DMS79 treated with DMSO at 0.1 percent for 48 hours (cell line): ENCODE results near the gene SUSD5.
A peak's percentile ranks its signal among the peaks of the same experiment; 100 is the strongest.
"Not testable (repeated sequence)": the region's sequence is repeated elsewhere in the genome, so short reads cannot be mapped to it uniquely, and the experiment has no call there.

Experiments
- DNase-seq: peaks from one replicate; lab custom pipeline; 2025; lab: John Stamatoyannopoulos, UW

SUSD5 gene

GRCh38 chr3:33152363-33153360, 65.9 kb downstream of the SUSD5 start:
- no peak for DNase-seq

DNA sequence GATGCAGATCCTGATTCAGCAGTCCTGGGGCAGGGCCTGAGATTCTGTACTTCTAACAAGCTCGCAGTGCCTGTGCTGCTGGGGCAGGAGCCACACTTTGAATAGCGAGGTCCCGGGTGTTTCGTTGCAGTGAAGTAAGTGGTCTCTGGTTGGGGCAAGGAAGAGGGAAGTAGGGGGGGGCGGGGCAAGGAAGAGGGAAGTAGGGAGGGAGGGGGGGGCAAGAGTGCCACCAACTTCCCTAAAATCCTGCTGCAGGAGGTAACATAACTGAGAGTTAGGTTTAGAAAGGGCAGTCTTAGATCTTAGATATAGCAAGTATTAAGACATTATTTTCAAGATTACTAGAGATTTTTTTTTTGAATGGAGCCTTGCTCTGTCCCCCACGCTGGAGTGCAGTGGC, 69.3 kb downstream of the SUSD5 start:
- no peak for DNase-seq

- peak; percentile 45 for DNase-seq
These were observed 71.7 kb downstream of the SUSD5 start for GRCh38 chr3:33146791-33147445.

DNA sequence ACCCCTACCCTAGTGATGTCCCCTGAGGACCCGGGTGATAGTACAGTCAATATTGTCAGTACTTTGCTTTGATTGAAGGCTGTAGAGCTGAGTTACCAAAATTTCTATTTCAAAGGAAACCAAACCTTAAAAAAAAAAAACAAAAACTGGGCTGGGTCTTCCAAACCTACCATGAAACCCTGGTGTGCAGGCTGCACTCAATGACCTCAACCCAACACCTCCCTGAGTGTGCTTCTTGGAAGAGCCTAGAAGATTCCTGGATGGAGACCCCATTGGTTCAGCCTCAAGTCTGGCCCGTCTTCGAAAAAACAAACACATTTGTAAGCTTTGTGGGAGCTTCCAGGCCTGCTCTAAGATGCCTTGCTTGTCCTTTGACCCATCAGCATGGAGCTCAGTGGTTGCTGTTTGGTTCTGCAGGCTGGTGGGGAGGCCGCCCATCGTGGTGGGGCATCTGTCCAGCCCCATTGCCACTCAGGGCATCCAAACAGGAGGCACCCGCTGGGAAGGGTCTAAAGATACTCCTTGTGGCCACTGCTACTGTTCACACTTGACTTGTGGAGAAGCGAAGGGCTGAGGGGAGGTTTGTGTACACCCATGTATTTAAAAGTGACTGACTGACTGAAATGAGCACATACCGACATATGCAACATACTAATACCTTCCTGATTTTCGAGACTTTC, 72.6 kb downstream of the SUSD5 start:
- DNase-seq: no peak

- no peak for DNase-seq
These were observed 73.2 kb downstream of the SUSD5 start for GRCh38 chr3:33145221-33145900.

DNA sequence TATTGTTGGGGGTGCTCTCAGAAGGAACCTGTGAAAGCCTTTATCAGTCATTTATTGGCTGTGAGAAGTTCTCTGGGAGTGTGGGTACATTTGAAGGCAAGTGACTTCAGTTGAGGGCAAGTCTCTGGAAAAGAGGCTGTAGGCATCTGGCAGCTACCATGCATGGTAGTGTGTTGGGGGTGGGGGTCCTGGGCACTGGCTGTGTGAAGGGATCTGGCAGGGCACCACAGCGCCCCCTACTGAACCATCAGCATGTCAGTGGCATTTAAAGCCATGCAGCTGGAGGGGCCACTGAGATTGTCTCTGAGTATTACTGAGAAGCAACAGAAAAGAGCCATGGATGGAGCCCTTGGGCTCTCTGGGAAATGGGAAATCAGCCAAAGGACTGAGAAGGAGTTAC, 74.2 kb downstream of the SUSD5 start:
- DNase-seq: no peak

GRCh38 chr3:33141006-33141405, 77.6 kb downstream of the SUSD5 start:
- no peak for DNase-seq

GRCh38 chr3:33139996-33140395, 78.6 kb downstream of the SUSD5 start:
- no peak for DNase-seq

GRCh38 chr3:33139006-33139623, 79.5 kb downstream of the SUSD5 start:
- not testable (repeated sequence) for DNase-seq

GRCh38 chr3:33137691-33138090, 80.9 kb downstream of the SUSD5 start:
- no peak for DNase-seq

- no peak for DNase-seq
These were observed 84.5 kb downstream of the SUSD5 start for GRCh38 chr3:33134026-33134625.

GRCh38 chr3:33132019-33132360, 86.6 kb downstream of the SUSD5 start:
- DNase-seq: no peak

GRCh38 chr3:33131331-33132018, 87.1 kb downstream of the SUSD5 start:
- DNase-seq: peak; percentile 21

GRCh38 chr3:33130144-33130543, 88.5 kb downstream of the SUSD5 start:
- no peak for DNase-seq

DNA sequence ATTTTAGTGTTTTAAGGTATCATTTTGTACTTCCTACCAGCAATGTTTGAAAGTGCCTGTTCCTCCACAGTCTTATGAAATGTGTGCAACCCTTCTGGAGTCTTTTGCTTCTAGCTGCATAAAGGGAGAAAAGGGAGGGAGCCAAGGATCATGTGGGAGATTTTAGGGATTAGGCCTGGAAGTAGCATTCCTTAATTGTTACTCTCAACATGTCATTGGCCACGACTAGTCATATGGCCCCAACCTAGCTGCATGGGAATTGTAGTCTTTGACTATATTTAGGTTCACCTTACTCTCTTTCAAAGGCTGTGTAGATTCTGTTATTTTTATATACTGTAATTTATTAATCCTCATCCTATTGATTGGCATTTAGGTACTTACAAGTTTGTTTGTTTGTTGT, 89.9 kb downstream of the SUSD5 start:
- DNase-seq: no peak

DNA sequence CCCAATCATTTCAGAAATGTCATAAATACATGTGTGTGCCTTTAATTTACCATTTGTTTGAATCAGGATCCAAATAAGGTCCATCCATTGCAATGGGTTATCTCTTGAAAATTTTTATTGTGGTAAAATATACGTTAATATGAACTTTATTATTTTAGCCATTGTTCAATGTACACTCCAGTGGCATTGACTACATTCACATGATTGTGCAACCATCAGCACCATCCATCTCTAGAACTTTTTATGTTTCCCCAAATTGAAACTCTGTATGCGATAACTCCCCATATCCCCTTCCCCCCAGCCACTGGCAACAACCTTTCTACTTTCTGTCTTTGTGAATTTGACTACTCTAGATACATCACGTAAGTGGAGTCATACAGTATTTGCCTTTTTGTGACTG, 92.8 kb downstream of the SUSD5 start:
- no peak for DNase-seq

DNA sequence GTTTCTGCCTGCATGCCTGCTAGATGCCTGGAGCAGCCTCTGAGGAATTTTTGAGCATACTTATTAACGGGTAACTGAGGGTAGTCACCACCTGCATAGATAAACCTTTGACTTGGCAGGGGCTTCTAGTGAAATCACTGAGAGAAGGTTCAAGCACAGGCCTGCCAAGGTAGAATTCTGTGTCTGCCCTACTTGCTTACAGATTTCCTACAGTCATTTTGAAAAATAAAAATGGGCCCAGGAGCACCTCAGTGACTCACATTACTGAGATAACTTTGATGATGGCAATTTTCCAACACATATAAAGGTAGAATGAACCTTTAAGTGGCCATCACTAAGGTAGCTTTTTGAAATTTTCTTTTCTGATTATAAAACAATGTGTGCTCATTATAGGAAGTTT, 94.0 kb downstream of the SUSD5 start:
- no peak for DNase-seq

DNA sequence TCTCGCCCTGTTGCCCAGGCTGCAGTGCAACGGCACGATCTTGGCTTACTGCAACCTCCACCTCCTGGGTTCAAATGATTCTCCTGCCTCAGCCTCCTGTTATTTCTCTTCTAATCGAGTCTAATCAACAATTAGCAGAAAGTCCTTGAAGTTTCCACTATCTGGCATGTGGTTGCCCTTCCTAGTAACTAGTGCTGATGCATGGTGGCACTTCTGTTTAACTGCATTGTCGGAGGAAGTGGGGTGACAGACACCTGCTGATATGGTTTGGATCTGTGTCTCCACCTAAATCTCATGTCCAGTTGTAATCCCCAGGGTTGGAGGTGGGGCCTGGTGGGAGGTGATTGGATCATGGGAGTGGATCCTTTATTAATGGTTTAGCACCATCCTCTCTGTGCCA, 95.6 kb downstream of the SUSD5 start:
- DNase-seq: no peak

- no peak for DNase-seq
These were observed 98.7 kb downstream of the SUSD5 start for GRCh38 chr3:33119891-33120290.

DNA sequence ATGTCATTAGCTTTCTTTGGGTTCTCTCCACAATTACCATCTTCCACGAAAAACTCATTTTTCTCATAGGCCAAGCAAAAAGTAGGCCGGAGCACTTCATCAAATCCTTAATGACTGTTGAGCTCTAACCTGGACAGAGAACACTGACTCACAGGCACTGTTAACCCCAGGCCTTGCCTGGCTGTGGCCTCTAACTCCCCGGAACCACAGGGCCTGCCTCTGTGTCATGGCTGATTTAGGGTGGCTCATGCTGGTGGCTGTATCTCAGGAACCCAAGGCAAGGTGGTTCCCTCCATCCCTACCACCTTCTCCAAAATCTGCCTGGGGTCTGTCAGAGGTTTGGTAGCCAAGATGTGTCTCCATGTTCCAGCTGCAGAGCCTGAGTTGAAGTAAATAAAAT, 101.1 kb downstream of the SUSD5 start:
- no peak for DNase-seq
